H9 (cell line): Measurements from ENCODE around the gene GRK4. TPM values are rescaled to one million over a fixed set of nuclear protein-coding genes. Genes with fewer than 3 reads are reported as not detected.

Experiments
- DNase-seq: peaks from one replicate; pipeline ENCODE4 v3.0.0-alpha.2; 2017
- H2AFZ ChIP-seq: one replicate; pipeline ENCODE4 v1.6.1; 2013; ENCODE audit warnings: mild to moderate bottlenecking, low read length, control low read depth, moderate library complexity
- H2AK5ac ChIP-seq: 2 replicates; pipeline ENCODE4 v1.6.1; 2013; ENCODE audit warnings: low read length, control low read depth, mixed read lengths; ENCODE audit not compliant: insufficient read length
- H2BK120ac ChIP-seq: one replicate; pipeline ENCODE4 v1.6.1; 2013; ENCODE audit warnings: low read depth, mild to moderate bottlenecking, low read length, control low read depth, inconsistent platforms; ENCODE audit not compliant: poor library complexity, severe bottlenecking
- H2BK12ac ChIP-seq: 2 replicates; pipeline ENCODE4 v1.6.1; 2013; ENCODE audit warnings: low read length, control low read depth, mixed read lengths, low read depth; ENCODE audit not compliant: insufficient read length
- H2BK15ac ChIP-seq: 2 replicates; pipeline ENCODE4 v1.6.1; 2013; ENCODE audit warnings: low read depth, low read length, control low read depth
- H2BK20ac ChIP-seq: one replicate; pipeline ENCODE4 v1.6.1; 2013; ENCODE audit warnings: low read depth, mild to moderate bottlenecking, low read length, control low read depth, inconsistent platforms; ENCODE audit not compliant: poor library complexity, severe bottlenecking
- H2BK5ac ChIP-seq: 2 replicates; pipeline ENCODE4 v1.6.1; 2013; ENCODE audit warnings: low read length, control low read depth, mixed read lengths; ENCODE audit not compliant: insufficient read length
- H3K14ac ChIP-seq: 2 replicates; pipeline ENCODE4 v1.6.1; 2013; ENCODE audit warnings: low read length, control low read depth; ENCODE audit not compliant: insufficient read depth
- H3K18ac ChIP-seq: 2 replicates; pipeline ENCODE4 v1.6.1; 2013; ENCODE audit warnings: low read depth, mild to moderate bottlenecking, mixed read lengths, low read length, control low read depth; ENCODE audit not compliant: insufficient read length
- H3K23ac ChIP-seq: 2 replicates; pipeline ENCODE4 v1.6.1; 2013; ENCODE audit warnings: low read length, control low read depth, mixed read lengths, low read depth; ENCODE audit not compliant: insufficient read length
- H3K23me2 ChIP-seq: 2 replicates; pipeline ENCODE4 v1.6.1; 2013; ENCODE audit warnings: low read depth, mild to moderate bottlenecking, mixed read lengths, low read length, control low read depth; ENCODE audit not compliant: insufficient read length, poor library complexity, severe bottlenecking
- H3K27ac ChIP-seq: 2 replicates; pipeline ENCODE4 v1.5.1; 2013; ENCODE audit warnings: low read length, control low read depth, mixed read lengths, low read depth; ENCODE audit not compliant: insufficient read length
- H3K27me3 ChIP-seq: 2 replicates; pipeline ENCODE4 v1.6.1; 2013; ENCODE audit warnings: low read length, control low read depth, inconsistent platforms; ENCODE audit not compliant: insufficient read depth
- H3K4ac ChIP-seq: 2 replicates; pipeline ENCODE4 v1.6.1; 2013; ENCODE audit warnings: low read depth, mild to moderate bottlenecking, control low read depth, inconsistent platforms, low read length, moderate library complexity
- H3K4me1 ChIP-seq: 2 replicates; pipeline ENCODE4 v1.6.1; 2013; ENCODE audit warnings: low read length, control low read depth, inconsistent platforms; ENCODE audit not compliant: insufficient read depth
- H3K4me2 ChIP-seq: 2 replicates; pipeline ENCODE4 v1.6.1; 2013; ENCODE audit warnings: low read length, control low read depth, mixed read lengths; ENCODE audit not compliant: insufficient read length, insufficient read depth
- H3K56ac ChIP-seq: 2 replicates; pipeline ENCODE4 v1.6.1; 2013; ENCODE audit warnings: low read depth, mild to moderate bottlenecking, mixed read lengths, low read length, control low read depth; ENCODE audit not compliant: insufficient read length
- H3K79me1 ChIP-seq: 2 replicates; pipeline ENCODE4 v1.6.1; 2013; ENCODE audit warnings: low read depth, mild to moderate bottlenecking, moderate library complexity, low read length, control low read depth, inconsistent platforms; ENCODE audit not compliant: insufficient read depth, poor library complexity, severe bottlenecking
- H3K79me2 ChIP-seq: 2 replicates; pipeline ENCODE4 v1.6.1; 2013; ENCODE audit warnings: low read length, control low read depth, inconsistent platforms; ENCODE audit not compliant: insufficient read depth
- H3K9ac ChIP-seq: 2 replicates; pipeline ENCODE4 v1.6.1; 2013; ENCODE audit warnings: low read length, control low read depth, mixed read lengths; ENCODE audit not compliant: insufficient read length; ENCODE audit errors: extremely low read depth
- H3K9me3 ChIP-seq: one replicate; pipeline ENCODE4 v1.6.1; 2013; ENCODE audit warnings: low read depth, low read length, inconsistent platforms; ENCODE audit not compliant: control insufficient read depth
- H3T11ph ChIP-seq: one replicate; pipeline ENCODE4 v1.6.1; 2013; ENCODE audit warnings: mild to moderate bottlenecking, low read length, control low read depth, inconsistent platforms
- H4K20me1 ChIP-seq: one replicate; pipeline ENCODE4 v1.6.1; 2013; ENCODE audit not compliant: control insufficient read depth, insufficient read length, insufficient read depth
- H4K5ac ChIP-seq: 2 replicates; pipeline ENCODE4 v1.6.1; 2013; ENCODE audit warnings: low read depth, mild to moderate bottlenecking, mixed read lengths, low read length, control low read depth; ENCODE audit not compliant: insufficient read length
- H4K8ac ChIP-seq: replicated peaks from 2 replicates; pipeline ENCODE4 v1.6.1; 2013; ENCODE audit warnings: low read length, control low read depth, mixed read lengths, low read depth; ENCODE audit not compliant: insufficient read length
- H4K91ac ChIP-seq: 2 replicates; pipeline ENCODE4 v1.6.1; 2013; ENCODE audit warnings: low read depth, mild to moderate bottlenecking, moderate library complexity, mixed read lengths, low read length, control low read depth; ENCODE audit not compliant: insufficient read length
- H3K27ac Mint-ChIP-seq, 3 experiments: 2 replicates in 2 of 3; 3 replicates in 1 of 3; pipeline ENCODE4 v1.8.0; 2020 to 2021; ENCODE audit warnings: mixed read lengths in 3 of 3, mild to moderate bottlenecking in 1 of 3, moderate library complexity in 1 of 3
- H3K27me3 Mint-ChIP-seq: 2 replicates; pipeline ENCODE4 v1.8.0; 2021; ENCODE audit warnings: low read depth, mild to moderate bottlenecking, moderate library complexity, mixed read lengths
- H3K36me3 Mint-ChIP-seq, 3 experiments: 2 replicates in 2 of 3; 3 replicates in 1 of 3; pipeline ENCODE4 v1.8.0; 2020 to 2021; ENCODE audit warnings: low read depth in 3 of 3, mixed read lengths in 3 of 3; ENCODE audit not compliant: insufficient read depth in 1 of 3
- H3K4me1 Mint-ChIP-seq, 2 experiments: 2 replicates each; pipeline ENCODE4 v1.8.0; 2020; ENCODE audit warnings: mixed read lengths in 2 of 2
- H3K4me3 Mint-ChIP-seq, 2 experiments: 2 replicates in 1 of 2; 3 replicates in 1 of 2; pipeline ENCODE4 v1.8.0; 2020 to 2021; ENCODE audit warnings: mild to moderate bottlenecking in 2 of 2, mixed read lengths in 2 of 2, moderate library complexity in 1 of 2
- H3K9me3 Mint-ChIP-seq, 2 experiments: 2 replicates in 1 of 2; 3 replicates in 1 of 2; pipeline ENCODE4 v1.8.0; 2020; ENCODE audit warnings: mild to moderate bottlenecking in 2 of 2, mixed read lengths in 2 of 2, moderate library complexity in 1 of 2
- WGBS: extraction: QIAGEN DNeasy Blood & Tissue Kit; methylation state at CpG from one replicate; pipeline ENCODE4 v1.1.7; 2013; ENCODE audit warnings: missing lambda C conversion rate, low lambda C conversion rate, mixed read lengths; ENCODE audit not compliant: insufficient read length; ENCODE audit errors: extremely low coverage; 5-methylcytosine and 5-hydroxymethylcytosine counted together
- total RNA-seq: library from RNA; stranded (reverse); gene quantifications from 2 replicates; pipeline ENCODE4 v1.2.1, GENCODE V29; 2021
- TF ChIP-seq, protein P1 (sequence below): fragments of 200-600 bp; sonication (generic); conservative IDR thresholded peaks from 3 replicates; pipeline ENCODE4 v1.8.0; 2021; ENCODE audit warnings: antibody characterized with exemption, mild to moderate bottlenecking

GRK4 gene
- total RNA-seq, 1 experiment from 2014 or later, result 4.8 TPM

DNA sequence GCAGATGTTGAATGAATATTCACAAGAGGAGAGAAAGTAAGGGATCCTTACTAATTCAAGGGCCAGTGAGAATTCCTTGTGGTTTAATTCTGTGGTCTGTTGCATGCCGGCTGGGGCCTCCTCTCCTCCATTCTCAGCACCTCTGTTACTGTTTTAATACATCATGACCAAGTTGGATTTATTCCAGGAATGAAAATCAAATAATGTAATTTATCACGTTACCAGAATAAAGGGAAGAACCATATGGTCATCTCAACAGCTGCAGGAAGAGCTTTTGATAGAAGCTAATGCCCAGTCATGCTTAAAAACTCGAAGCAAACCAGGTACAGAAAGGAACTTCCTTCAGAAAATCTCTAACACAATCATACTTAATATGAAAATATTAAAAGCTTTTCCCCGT, 54.1 kb downstream of the GRK4 start:
- Histone ChIP-seq H2BK12ac (no peak overlapping the region), H3K56ac (no peak overlapping the region), H3K4me1 (no peaks in the 10 kb centered on the region), H3K4me2 (no peak overlapping the region), H2AFZ (no peak overlapping the region), H3K27me3 (no peaks in the 10 kb centered on the region), H4K5ac (no peak overlapping the region), H3K9ac (no peak overlapping the region), H3K9me3 (no peaks in the 10 kb centered on the region), H4K8ac (no peak overlapping the region), H2AK5ac (no peak overlapping the region), H3K79me2 (no peaks in the 10 kb centered on the region), H2BK5ac (no peak overlapping the region), H3K4ac (no peak overlapping the region), H3K27ac (no peak overlapping the region), H3K79me1 (no peaks in the 10 kb centered on the region), H3K23ac (no peak overlapping the region), H2BK120ac (no peak overlapping the region), H3K18ac (no peak overlapping the region), H2BK15ac (no peak overlapping the region), H2BK20ac (no peak overlapping the region), H4K20me1 (no peaks in the 10 kb centered on the region), H3K23me2 (no peaks in the 10 kb centered on the region), H3T11ph (no peak overlapping the region), H4K91ac (no peak overlapping the region), H3K14ac (no peak overlapping the region)
- Mint-ChIP-seq H3K4me1 (peaks cover 6 to 9% of the 10 kb centered on the region in 2 experiments), H3K27ac (no peak overlapping the region), H3K9me3 (no peaks in the 10 kb centered on the region), H3K4me3 (no peak overlapping the region), H3K27me3 (no peaks in the 10 kb centered on the region), H3K36me3 (0 out of 7 replicates have a peak, but pooled peaks cover 0 to 2% (median 0%) of the 10 kb centered on the region in 3 experiments)
- WGBS, result no CpG with 5 or more reads among the region's 4 CpGs
- DNase-seq, result no peak
- TF ChIP-seq, protein P1, sequence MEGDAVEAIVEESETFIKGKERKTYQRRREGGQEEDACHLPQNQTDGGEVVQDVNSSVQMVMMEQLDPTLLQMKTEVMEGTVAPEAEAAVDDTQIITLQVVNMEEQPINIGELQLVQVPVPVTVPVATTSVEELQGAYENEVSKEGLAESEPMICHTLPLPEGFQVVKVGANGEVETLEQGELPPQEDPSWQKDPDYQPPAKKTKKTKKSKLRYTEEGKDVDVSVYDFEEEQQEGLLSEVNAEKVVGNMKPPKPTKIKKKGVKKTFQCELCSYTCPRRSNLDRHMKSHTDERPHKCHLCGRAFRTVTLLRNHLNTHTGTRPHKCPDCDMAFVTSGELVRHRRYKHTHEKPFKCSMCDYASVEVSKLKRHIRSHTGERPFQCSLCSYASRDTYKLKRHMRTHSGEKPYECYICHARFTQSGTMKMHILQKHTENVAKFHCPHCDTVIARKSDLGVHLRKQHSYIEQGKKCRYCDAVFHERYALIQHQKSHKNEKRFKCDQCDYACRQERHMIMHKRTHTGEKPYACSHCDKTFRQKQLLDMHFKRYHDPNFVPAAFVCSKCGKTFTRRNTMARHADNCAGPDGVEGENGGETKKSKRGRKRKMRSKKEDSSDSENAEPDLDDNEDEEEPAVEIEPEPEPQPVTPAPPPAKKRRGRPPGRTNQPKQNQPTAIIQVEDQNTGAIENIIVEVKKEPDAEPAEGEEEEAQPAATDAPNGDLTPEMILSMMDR, result no peak
